Measurements from ENCODE around the gene KIDINS220. TPM values are rescaled to one million over a fixed set of nuclear protein-coding genes. Genes with fewer than 3 reads are reported as not detected.

Gene KIDINS220
- total RNA-seq, 1 experiment from 2014 or later = 29.3 TPM

- H3K18ac ChIP-seq (ENCODE audit: insufficient read length, low read depth, low read length) = no peak overlapping the region
- H4K5ac ChIP-seq (ENCODE audit: insufficient read length, low read depth, low read length) = no peak overlapping the region
- no peaks in the 10 kb centered on the region for H3K79me1 ChIP-seq (ENCODE audit: insufficient read depth, low read depth, low read length, poor library complexity, severe bottlenecking)
- H2BK5ac ChIP-seq (ENCODE audit: insufficient read length, low read length) = no peak overlapping the region
- H3K27ac ChIP-seq (ENCODE audit: insufficient read length, low read depth, low read length) = no peak overlapping the region
- H3K4me1 ChIP-seq (ENCODE audit: insufficient read depth, low read length) = no peaks in the 10 kb centered on the region
- no peak overlapping the region for H3T11ph ChIP-seq (ENCODE audit: low read length)
- H3K9me3 Mint-ChIP-seq = no peaks in the 10 kb centered on the region
- H2BK12ac ChIP-seq (ENCODE audit: insufficient read length, low read depth, low read length) = no peak overlapping the region
- no peaks in the 10 kb centered on the region for H3K23me2 ChIP-seq (ENCODE audit: insufficient read length, low read depth, low read length, poor library complexity, severe bottlenecking)
- H4K20me1 ChIP-seq (ENCODE audit: control insufficient read depth, insufficient read depth, insufficient read length) = no peaks in the 10 kb centered on the region
- no peak overlapping the region for H3K4me2 ChIP-seq (ENCODE audit: insufficient read depth, insufficient read length, low read length)
- no peaks in the 10 kb centered on the region for H3K27me3 ChIP-seq (ENCODE audit: insufficient read depth, low read length)
- no peaks in the 10 kb centered on the region for H3K4me1 Mint-ChIP-seq
- H2BK20ac ChIP-seq (ENCODE audit: low read depth, low read length, poor library complexity, severe bottlenecking) = no peak overlapping the region
- no peaks in the 10 kb centered on the region for H3K79me2 ChIP-seq (ENCODE audit: insufficient read depth, low read length)
- no peak overlapping the region for H3K14ac ChIP-seq (ENCODE audit: insufficient read depth, low read length)
- peaks cover 0 to 2% (median 0%) of the 10 kb centered on the region in 3 experiments; a peak in 3 of 7 replicates for H3K36me3 Mint-ChIP-seq (ENCODE audit: insufficient read depth in 1 of 3, low read depth in 3 of 3)
- H2BK120ac ChIP-seq (ENCODE audit: low read depth, low read length, poor library complexity, severe bottlenecking) = no peak overlapping the region
- DNase-seq = no peak
- no peak overlapping the region for H4K8ac ChIP-seq (replicated peaks; ENCODE audit: insufficient read length, low read depth, low read length)
- no peaks in the 10 kb centered on the region for H3K27me3 Mint-ChIP-seq (ENCODE audit: low read depth)
- TF ChIP-seq, protein P1, sequence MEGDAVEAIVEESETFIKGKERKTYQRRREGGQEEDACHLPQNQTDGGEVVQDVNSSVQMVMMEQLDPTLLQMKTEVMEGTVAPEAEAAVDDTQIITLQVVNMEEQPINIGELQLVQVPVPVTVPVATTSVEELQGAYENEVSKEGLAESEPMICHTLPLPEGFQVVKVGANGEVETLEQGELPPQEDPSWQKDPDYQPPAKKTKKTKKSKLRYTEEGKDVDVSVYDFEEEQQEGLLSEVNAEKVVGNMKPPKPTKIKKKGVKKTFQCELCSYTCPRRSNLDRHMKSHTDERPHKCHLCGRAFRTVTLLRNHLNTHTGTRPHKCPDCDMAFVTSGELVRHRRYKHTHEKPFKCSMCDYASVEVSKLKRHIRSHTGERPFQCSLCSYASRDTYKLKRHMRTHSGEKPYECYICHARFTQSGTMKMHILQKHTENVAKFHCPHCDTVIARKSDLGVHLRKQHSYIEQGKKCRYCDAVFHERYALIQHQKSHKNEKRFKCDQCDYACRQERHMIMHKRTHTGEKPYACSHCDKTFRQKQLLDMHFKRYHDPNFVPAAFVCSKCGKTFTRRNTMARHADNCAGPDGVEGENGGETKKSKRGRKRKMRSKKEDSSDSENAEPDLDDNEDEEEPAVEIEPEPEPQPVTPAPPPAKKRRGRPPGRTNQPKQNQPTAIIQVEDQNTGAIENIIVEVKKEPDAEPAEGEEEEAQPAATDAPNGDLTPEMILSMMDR (conservative IDR thresholded peaks at IDR 0.05) = no peak
- no peak overlapping the region for H3K27ac Mint-ChIP-seq
- H3K23ac ChIP-seq (ENCODE audit: insufficient read length, low read depth, low read length) = no peak overlapping the region
- no peak overlapping the region for H4K91ac ChIP-seq (ENCODE audit: insufficient read length, low read depth, low read length)
- no CpG with 5 or more reads among the region's 1 CpG for WGBS (ENCODE audit: extremely low coverage, insufficient read length, low lambda C conversion rate)
- no peak overlapping the region for H3K56ac ChIP-seq (ENCODE audit: insufficient read length, low read depth, low read length)
- H2BK15ac ChIP-seq (ENCODE audit: low read depth, low read length) = no peak overlapping the region
- H2AK5ac ChIP-seq (ENCODE audit: insufficient read length, low read length) = no peak overlapping the region
- H3K4me3 Mint-ChIP-seq = no peak overlapping the region
- H2AFZ ChIP-seq (ENCODE audit: low read length) = no peak overlapping the region
- no peak overlapping the region for H3K9ac ChIP-seq (ENCODE audit: extremely low read depth, insufficient read length, low read length)
- no peaks in the 10 kb centered on the region for H3K9me3 ChIP-seq (ENCODE audit: control insufficient read depth, low read depth, low read length)
- no peak overlapping the region for H3K4ac ChIP-seq (ENCODE audit: low read depth, low read length)
Observed at GRCh38 chr2:8817221-8817620, 20.2 kb downstream of the KIDINS220 start.
